Right hindlimb (tissue), 1 donor: ENCODE results near the gene STX1B.

Experiments used
- DNase-seq: peaks from one replicate; pipeline ENCODE4 v3.0.0-alpha.2; 2018

The STX1B gene

DNA sequence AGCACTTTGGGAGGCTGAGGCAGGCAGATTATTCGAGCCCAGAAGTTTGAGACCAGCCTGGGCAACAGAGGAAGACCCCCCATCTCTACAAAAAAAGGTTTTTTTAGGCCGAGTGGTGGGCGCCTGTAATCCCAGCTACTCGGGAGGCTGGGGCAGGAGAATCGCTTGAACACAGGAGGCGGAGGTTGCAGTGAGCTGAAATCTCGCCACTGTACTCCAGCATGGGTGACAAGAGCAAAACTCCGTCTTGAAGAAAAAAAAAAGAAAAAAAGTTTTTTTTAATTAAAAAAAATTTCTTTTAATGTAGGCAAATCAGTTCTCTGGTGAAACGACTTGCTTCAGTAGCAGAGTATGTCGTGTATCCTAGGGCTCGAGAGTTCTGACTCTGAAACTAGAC, 14.5 kb downstream of the STX1B start:
- no peak for DNase-seq

DNA sequence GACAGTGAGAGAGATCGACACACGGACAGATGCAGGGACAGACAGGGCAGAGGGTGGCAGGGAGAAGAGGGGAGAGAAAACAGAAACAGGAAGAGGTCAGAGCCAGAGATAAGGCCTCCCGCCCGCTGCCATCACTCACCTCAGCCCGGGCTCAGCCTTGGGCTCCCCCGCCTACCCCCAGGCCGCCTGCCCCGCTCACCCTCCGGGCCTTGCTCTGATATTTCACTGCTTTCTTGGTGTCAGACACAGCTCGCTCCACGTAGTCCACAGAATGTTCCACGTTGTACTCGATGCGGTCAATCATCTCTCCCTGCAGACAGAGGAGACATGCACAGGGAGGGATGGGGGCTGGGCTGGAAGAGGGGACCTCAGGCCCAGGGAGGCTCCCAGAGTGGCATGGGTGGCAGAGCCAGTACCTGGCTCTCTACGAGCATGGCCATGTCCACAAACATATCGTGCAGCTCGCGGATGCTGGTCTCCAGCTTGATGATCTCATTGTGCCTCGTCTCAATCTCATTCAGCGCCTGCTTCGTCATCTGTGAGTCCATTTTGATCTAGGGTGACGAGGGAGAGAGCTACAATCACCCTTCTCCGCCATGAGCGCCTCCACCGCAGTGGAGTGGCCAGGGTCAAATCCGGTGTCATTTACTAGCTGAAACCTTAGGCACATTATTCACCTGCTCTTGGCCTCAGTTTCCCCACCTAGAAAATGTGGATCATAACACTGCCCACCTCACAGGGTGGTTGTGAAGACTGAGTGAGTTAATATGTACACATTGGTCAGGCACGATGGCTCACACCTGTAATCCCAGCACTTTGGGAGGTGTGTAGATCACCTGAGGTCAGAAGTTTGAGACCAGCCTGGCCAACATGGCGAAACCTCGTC, 17.3 kb downstream of the STX1B start:
- DNase-seq: no peak

DNA sequence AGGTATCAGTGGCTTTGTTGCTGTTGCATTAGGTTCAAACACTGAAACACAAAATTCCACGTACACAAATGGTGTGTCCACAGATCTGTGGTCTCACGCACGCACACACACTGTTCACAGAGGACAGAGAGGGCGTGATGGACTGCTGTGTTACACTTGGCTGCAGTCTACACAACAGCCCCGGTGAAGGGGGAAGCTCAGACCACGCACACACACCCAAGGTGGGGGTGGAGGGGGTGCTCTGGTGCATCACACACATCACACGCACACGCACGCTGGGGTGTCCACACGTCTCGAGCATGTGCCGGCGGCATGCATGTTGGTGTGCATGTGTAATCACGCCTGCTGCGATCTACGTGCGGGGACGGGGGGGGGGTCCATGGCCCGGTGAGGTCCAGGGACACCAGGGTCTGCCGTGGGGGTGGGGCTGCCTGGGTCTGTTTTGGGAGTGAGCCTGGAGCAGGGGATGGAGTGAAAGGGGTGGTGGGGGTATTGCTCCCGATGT, 18.1 kb downstream of the STX1B start:
- no peak for DNase-seq

DNA sequence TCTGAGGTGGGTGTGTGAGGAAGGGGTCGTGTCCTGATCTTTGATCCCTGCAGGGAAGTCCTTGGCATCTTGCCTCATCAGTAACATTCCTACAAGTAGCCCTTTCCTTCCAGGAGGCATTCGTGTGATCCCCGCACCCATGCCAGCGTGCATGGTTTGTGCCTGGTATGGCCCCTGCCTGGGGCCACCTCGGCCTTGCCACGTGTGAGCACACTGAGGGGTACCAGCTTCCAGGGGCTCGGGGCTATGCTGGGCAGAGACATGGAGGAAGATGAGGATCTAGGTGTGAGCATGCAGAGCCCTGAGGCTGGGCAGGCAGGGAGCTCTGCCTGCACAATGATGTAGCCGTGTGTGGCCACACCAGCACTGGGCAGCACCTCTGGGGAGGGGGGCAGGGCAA, 19.4 kb downstream of the STX1B start:
- no peak for DNase-seq

DNA sequence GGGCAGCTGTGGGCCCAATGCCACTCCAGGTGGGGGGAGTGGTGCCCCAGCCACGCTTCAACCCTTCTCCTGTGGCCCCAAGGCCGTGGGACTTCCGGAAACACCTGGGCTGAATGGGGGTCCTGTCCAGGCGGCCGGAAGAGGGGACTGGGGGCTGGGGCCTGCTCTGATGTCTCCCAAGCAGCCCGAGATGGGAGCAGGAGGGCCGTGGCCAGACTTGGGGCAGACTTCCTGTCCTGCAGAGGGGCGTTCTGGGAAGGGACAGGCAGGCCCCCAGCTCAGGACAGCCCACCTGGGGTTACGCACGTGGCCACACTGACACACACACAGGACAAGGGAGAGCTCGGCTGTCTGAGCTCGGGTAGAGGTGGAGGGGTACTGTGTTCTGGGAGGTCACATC, 20.3 kb downstream of the STX1B start:
- DNase-seq: no peak

DNA sequence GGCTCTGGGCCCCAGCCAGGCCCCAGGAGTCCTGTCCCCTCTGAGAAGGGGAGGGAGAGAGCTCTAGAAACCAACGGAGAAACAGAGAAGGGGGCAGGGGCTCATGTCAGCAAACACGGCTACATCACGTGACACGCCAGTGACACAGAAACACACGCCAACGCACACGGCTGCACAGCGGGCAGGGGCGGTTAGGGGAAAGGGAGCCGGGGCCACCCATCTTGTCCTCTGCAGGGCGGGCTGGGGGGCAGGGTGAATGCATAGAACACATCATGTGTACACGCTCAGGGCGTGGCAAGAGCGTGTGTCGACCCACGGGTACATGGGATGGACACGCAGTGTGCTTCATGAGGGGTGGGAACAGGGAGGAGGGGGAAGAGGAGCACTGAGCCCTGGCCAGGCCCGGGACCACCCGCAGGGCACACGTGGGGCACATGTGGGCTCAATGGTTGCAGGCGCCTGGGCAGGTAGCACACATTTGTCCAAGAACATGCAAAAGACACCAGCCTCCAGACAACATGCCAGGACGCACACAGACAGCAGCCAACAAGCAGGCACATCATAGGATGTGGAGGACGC, 20.9 kb downstream of the STX1B start:
- DNase-seq: no peak

DNA sequence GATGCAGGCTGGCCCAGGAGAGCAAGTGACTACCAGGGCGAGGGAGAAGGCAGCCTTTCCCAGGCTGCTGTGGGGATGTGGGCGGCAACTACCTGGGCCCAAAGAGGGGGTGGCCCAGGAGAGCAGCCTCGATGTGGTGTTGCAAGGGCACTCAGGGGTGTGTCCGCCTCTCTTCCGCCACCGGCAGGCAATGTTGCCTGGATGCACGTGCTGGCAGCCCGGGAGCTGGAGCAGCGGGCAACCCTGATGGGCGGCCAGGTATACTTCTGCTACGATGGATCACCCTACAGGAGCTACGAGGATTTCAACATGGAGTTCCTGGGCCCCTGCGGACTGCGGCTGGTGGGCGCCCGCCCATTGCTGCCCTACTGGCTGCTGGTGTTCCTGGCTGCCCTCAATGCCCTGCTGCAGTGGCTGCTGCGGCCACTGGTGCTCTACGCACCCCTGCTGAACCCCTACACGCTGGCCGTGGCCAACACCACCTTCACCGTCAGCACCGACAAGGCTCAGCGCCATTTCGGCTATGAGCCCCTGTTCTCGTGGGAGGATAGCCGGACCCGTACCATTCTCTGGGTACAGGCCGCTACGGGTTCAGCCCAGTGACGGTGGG, 22.8 kb downstream of the STX1B start:
- no peak for DNase-seq

DNA sequence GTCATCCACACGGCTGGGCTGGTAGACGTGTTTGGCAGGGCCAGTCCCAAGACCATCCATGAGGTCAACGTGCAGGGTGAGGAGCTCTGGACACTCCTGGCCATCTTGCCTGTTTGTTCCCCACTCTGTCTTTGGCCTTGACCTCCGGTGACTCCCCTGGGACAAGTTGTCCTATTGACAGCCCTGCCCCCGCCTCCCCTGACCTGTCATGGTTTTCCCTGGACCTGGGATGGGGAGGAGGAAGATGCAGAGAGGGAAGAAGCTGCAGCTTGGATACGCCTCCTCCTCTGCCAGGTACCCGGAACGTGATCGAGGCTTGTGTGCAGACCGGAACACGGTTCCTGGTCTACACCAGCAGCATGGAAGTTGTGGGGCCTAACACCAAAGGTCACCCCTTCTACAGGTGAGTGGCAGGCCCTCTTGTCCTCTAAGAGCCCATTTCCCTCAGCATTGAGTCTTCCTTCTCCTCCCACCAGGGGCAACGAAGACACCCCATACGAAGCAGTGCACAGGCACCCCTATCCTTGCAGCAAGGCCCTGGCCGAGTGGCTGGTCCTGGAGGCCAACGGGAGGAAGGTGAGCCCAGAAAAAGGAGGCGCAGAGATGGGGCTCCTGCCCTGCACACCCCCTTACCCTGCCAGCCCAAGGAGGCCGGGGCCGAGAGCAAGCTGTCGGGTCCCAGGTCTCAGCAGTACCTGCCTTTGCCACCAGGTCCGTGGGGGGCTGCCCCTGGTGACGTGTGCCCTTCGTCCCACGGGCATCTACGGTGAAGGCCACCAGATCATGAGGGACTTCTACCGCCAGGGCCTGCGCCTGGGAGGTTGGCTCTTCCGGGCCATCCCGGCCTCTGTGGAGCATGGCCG, 24.1 kb downstream of the STX1B start:
- no peak for DNase-seq

DNA sequence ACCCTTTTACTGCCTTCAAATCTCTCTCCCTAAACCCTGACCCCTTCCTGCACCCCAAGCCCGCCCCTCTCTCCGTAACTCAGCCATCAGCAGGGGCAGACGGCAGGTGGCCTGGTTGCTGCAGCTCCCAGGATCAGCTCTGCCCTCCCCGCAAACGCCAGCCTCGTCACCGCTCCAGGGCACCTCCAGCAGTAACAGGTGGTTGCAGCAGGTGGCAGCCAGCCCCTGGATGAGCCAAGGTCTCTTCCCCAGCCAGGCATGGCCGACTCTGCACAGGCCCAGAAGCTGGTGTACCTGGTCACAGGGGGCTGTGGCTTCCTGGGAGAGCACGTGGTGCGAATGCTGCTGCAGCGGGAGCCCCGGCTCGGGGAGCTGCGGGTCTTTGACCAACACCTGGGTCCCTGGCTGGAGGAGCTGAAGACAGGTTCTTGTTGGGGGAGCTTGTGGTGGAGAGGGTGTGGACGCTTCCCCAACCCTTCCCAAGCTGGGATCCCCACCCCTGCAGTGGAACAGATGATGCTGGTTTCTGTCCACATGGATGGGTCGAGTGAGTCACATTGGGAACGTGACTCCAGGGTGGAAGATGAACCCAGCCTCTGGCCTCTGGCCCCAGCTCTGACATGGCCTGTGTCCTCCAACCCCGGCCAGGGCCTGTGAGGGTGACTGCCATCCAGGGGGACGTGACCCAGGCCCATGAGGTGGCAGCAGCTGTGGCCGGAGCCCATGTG, 24.9 kb downstream of the STX1B start:
- no peak for DNase-seq

DNA sequence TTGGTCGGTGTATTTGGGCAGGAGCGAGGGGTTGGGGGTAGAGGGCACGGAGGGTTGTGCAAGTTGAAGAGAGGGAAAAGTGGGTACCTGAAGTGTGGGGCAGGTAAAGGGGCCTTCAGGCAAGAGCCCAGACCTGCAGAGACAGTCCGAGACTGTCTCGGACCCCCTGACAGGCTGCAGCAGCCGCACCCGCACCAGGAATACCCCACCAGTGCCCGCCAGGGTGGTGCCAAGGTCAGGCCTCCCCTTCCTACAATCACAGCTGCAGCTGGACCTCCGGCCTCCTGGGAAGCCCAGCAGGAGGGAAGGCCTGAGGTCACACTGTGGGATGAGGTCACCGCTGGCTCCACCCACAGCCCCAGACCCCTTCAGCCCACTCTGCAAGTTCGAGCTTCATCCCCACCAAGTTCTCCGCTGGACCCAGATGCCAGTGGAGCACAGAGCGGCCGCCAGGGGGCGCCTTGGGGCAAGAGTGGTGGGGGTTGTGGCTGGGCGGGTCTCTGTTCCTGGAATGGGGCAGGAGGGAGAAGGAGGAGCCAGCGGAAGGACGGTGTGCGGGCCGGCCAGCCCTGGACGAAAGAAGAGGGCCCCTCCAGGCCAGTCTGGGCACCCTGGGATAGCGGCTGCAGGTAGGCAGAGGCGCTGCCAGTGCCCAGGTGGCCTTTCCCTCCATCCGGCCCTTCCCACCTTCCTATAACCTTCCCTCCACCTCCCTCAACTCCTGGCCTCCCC, 25.6 kb downstream of the STX1B start, which contains the start of gene HSD3B7:
TSS of gene HSD3B7 (plus strand) at position 539 of the 732 bp plus-strand sequence. CDS start 452 bp downstream, outside the sequence.
- DNase-seq: peak; percentile 92

DNA sequence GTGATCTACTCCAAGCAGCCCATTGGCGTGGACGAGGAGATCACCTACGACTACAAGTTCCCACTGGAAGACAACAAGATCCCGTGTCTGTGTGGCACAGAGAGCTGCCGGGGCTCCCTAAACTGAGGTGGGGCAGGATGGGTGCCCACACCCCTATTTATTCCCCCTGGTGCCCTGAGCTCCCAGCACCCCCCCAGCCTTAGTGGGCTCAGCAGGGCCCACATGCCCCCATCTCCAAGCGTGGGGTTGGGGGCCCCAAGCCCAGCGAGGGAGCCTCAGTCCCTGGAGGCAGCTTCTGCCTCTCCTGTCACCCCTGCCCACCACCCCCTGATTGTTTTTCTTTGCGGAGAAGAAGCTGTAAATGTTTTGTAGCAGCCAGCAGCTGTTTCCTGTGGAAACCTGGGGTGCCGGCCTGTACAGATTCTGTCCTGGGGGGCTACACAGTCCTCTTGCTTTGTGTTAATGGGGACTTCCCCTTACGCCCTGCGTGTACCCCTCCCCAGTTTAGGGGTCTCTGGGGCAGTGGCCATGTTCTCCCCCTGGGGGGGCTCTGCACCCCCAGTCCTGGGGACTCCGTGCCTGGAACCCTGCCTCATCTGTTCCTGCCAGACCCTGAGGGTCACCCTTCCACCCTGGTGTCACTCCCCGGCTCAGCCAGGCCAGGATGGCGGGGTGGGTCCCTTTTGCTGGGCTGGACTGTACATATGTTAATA, 26.4 kb downstream of the STX1B start:
- DNase-seq: no peak

DNA sequence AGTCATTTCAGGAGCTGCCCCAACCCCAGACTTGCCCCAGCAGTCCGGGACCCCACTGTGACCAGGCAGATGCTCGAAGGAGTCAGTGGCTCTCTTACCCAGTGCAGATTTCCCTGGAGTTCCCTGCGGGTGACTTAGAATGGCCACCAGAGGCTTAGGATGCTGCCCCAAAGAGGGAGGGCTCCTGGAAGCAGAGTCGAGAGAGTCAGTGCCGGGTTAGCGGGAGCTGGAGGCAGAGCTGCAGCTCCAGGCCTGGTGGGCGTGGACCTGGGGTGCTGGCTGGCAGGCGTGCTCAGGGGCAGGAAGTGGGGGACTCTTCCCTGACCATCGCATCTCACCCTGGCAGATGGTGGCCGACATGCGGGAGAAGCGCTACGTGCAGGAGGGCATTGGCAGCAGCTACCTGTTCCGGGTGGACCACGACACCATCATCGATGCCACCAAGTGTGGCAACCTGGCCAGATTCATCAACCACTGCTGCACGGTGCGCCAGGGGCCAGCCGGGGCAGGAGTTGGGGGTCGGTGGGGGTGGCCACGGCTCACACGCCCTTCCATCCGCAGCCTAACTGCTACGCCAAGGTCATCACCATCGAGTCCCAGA, 27.0 kb downstream of the STX1B start:
- DNase-seq: no peak

DNA sequence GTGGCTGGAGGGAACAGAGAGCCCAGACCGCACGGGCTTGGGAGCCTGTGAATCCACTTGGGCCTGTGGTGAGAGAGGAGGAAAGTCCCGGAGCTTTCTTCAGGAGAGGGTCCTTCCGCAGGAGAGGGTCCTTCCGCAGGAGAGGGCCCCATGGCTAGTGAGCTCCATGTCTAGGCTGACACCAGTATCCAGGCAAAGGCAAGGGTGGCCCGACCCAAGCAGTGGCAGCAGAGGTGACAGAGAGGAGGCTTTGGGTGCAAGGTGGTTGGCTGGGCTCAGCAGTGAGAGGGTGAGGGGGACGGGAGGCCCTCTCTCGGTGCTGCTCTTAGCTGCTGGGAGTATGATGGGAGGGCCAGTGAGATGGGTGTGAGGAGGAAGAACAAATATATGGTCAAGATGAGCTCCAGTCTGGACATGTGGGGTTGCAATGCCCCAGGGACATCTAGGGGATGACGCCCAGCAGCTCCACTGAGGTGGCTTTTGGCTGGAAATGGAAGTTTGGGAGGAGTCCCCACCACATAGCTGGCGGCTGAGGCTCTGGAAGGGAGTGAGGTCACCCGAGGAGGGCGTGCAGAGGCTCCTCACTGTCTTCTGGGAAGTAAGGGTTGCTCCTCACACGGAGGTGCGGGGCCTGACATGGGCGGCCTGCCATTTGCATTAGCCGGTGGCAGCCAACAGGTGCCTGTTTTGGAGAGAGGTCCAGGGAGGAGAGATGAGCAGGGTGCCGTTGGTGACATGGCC, 27.7 kb downstream of the STX1B start:
- DNase-seq: no peak

DNA sequence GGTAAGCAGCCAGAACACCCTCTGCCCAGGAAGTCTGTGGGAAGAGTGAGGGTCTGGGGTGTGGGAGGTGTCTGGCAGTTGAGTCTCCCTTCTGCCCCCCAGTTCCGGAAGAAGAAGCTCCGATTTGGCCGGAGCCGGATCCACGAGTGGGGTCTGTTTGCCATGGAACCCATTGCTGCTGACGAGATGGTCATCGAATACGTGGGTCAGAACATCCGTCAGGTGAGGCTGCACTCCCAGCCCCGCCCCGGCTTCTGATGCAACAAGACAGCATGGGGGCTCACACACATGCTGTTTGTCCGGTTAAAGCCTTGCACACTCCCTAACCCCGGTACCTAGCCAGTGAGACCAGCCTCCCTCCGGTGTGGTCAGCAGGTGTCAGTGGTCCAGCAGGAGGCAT, 29.5 kb downstream of the STX1B start:
- no peak for DNase-seq

DNA sequence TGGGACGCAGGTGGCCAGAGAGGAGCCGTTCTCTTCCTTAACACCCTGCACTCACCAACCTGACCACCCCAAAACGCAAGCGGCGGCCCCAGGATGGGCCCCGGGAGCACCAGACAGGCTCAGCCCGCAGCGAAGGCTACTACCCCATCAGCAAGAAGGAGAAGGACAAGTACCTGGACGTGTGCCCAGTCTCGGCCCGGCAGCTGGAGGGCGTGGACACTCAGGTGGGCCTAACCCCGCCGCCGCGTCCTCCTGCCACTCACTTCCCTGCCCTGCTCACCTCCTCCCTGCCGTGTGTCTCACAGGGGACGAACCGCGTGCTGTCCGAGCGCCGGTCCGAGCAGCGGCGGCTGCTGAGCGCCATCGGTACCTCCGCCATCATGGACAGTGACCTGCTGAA, 30.0 kb downstream of the STX1B start:
- no peak for DNase-seq

DNA sequence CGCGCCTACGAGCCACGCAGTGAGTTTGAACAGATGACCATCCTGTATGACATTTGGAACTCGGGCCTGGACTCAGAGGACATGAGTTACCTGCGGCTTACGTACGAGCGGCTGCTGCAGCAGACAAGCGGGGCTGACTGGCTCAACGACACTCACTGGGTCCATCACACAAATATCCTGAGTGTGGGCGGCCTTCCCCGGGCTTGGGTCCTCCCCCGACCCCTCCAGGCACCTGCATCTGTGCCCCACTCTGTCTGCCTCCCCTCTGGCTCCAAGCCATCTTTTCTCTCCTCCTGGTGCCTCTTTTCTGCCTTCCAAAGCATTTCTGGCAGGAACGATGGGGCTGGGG, 30.4 kb downstream of the STX1B start:
- no peak for DNase-seq

DNA sequence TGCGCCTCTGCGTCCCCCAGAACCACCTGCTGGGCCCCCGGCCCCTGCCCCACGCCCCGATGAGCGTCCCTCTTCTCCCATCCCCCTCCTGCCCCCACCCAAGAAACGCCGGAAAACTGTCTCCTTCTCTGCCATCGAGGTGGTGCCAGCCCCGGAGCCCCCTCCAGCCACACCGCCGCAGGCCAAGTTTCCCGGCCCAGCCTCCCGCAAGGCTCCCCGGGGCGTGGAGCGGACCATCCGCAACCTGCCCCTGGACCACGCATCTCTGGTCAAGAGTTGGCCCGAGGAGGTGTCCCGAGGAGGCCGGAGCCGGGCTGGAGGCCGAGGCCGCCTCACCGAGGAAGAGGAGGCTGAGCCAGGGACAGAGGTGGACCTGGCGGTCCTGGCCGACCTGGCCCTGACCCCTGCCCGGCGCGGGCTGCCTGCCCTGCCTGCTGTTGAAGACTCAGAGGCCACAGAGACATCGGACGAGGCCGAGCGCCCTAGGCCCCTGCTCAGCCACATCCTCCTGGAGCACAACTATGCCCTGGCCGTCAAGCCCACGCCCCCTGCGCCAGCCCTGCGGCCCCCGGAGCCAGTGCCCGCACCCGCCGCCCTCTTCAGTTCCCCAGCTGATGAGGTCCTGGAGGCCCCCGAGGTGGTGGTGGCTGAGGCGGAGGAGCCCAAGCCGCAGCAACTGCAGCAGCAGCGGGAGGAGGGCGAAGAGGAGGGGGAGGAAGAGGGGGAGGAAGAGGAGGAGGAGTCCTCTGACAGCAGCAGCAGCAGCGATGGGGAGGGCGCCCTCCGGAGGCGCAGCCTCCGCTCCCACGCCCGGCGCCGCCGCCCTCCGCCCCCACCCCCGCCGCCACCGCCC, 31.0 kb downstream of the STX1B start:
- no peak for DNase-seq

DNA sequence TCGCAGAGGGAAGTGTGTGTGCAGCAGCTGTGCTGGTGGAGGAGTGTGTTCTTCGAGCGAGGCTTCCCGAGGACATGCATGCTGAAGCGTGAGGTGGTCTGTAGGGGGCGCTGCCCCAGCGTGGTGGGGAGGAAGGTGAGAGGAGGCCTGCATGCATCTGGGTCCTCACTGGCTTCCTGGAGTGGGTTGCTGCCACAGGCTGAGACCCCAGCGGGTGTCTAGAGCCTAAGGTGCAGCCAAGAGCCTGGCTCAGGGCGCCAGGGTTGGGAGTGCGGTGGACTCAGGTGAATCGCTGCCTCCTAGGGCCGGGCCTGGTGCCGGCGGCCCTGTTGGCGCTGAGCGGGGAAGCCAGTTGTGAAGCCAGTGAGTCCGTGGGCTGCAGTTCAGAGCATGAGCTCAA, 32.9 kb downstream of the STX1B start:
- DNase-seq: no peak

DNA sequence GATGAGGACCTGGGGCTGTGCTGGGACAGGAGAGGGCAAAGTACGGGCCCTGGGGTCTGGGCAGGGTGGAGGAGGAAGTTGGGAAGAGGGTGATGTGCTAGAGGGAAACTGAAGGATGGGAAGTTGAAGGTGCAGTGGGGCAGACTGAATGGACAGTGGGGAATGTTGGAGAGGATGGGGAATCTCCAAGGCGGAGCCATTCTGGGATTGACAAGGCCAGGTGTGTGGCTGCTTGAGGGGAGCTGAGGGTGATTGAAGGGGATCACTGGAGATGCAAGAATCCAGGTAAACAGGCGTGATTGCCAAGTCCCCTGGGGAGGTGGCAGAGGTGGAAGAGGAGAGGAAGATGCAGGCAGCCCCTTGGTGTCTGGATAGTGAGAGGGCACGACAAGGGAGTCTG, 34.0 kb downstream of the STX1B start:
- no peak for DNase-seq
